ENCODE measurements around the gene PSTK. TPM values are rescaled to one million over a fixed set of nuclear protein-coding genes. Genes with fewer than 3 reads are reported as not detected.

Gene PSTK
- total and polyA plus RNA-seq, 2 of the 13 experiments (the other 11 are each of a cell fraction or from before 2014, with no cell fraction given), result 8.2 to 9.3 TPM

DNA sequence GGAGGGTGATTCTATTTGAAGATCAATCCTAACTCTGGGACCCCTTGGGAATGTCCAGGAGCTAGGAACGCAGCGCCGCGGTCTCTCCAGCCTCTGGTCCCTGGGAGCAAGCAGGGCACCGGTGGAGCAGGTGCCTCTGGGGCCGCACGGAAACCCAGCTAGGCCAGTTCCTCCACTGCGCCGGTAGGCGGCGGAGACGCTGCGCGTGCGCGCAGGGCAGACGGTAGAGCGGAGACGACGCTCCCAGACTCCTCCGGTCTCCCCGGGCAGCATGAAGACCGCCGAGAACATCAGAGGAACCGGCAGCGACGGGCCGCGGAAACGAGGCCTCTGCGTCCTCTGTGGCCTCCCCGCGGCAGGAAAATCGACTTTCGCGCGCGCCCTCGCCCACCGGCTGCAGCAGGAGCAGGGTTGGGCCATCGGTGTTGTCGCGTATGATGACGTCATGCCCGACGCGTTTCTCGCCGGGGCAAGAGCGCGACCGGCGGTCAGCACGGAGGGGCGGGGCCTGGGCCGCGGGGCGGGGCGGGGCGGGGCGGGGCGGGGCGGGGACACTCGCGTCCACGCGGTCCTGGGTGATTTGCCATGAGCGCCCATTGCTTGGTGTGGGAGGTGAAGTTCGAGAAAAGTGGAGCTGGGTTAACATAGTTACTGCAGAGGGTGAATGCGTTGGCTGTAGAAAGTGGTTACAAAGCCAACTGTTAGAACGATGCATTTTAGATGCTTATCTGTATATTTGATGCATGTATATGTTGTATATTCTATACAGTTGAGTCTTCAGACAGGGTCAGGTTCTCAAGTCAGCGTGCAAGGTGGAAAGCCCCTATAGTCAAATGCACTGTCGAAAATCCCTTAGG, at the start of gene PSTK (continued):
- TF ChIP-seq RFX3 (CRISPR knock-in tag; IDR thresholded peaks at IDR 0.05) (no peak), TRIM22 (IDR thresholded peaks at IDR 0.05) (no peak), HMGA1 (CRISPR knock-in tag; conservative IDR thresholded peaks at IDR 0.05) (no peak), ZNF503 (CRISPR knock-in tag; IDR thresholded peaks at IDR 0.05) (no peak), NBN (conservative IDR thresholded peaks at IDR 0.05) (no peak), FOXK2 (IDR thresholded peaks at IDR 0.05) (no peak), ZNF839 (CRISPR knock-in tag; IDR thresholded peaks at IDR 0.05; ENCODE audit: borderline replicate concordance) (no peak), TRIM24 (CRISPR knock-in tag; IDR thresholded peaks at IDR 0.05) (no peak), U2AF1 (optimal IDR thresholded peaks at IDR 0.05; ENCODE audit: low read depth, low read length) (no peak), CHD2 (IDR thresholded peaks at IDR 0.05; ENCODE audit: low read depth, low read length) (peak; percentile 47; the same call in 1 of the 2 replicates), CEBPB (IDR thresholded peaks at IDR 0.05; ENCODE audit: borderline replicate concordance, low read depth, low read length) (peak; percentile 40; the same call in 1 of the 2 replicates), ZNF446 (CRISPR knock-in tag; IDR thresholded peaks at IDR 0.05) (peak; percentile 33; the same call in 1 of the 2 replicates), BRCA1 (CRISPR knock-in tag; IDR thresholded peaks at IDR 0.05) (peak; percentile 87; the same call in 1 of the 2 replicates), PLRG1 (conservative IDR thresholded peaks at IDR 0.05) (no peak), TRAFD1 (CRISPR knock-in tag; IDR thresholded peaks at IDR 0.05; ENCODE audit: borderline replicate concordance) (no peak), BORCS8-MEF2B (CRISPR knock-in tag; IDR thresholded peaks at IDR 0.05) (peak; percentile 16; the same call in 1 of the 2 replicates), RFX5 (IDR thresholded peaks at IDR 0.05; ENCODE audit: low read depth, low read length) (no peak), NFE2L2 (IDR thresholded peaks at IDR 0.05; ENCODE audit: low read length) (no peak), THYN1 (CRISPR knock-in tag; IDR thresholded peaks at IDR 0.05; ENCODE audit: borderline replicate concordance, low read depth) (no peak), HOXA5 (CRISPR knock-in tag; IDR thresholded peaks at IDR 0.05) (peak; percentile 86), CHD4 (IDR thresholded peaks at IDR 0.05; ENCODE audit: borderline replicate concordance, low read length) (no peak), MAX (IDR thresholded peaks at IDR 0.05) (peak; percentile 93), RXRA (CRISPR knock-in tag; IDR thresholded peaks at IDR 0.05) (peak; percentile 78; the same call in 1 of the 2 replicates)
- TF ChIP-seq, protein P1, sequence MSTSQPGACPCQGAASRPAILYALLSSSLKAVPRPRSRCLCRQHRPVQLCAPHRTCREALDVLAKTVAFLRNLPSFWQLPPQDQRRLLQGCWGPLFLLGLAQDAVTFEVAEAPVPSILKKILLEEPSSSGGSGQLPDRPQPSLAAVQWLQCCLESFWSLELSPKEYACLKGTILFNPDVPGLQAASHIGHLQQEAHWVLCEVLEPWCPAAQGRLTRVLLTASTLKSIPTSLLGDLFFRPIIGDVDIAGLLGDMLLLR (CRISPR knock-in tag; IDR thresholded peaks at IDR 0.05), result peak; percentile 75
- TF ChIP-seq, protein P2, sequence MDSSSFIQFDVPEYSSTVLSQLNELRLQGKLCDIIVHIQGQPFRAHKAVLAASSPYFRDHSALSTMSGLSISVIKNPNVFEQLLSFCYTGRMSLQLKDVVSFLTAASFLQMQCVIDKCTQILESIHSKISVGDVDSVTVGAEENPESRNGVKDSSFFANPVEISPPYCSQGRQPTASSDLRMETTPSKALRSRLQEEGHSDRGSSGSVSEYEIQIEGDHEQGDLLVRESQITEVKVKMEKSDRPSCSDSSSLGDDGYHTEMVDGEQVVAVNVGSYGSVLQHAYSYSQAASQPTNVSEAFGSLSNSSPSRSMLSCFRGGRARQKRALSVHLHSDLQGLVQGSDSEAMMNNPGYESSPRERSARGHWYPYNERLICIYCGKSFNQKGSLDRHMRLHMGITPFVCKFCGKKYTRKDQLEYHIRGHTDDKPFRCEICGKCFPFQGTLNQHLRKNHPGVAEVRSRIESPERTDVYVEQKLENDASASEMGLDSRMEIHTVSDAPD (CRISPR knock-in tag; IDR thresholded peaks at IDR 0.05), result no peak
